HEK293 (cell line): ENCODE measurements around the gene AGBL3.

Experiments used
- ATF2 ChIP-seq: fragments of 450-650 bp; formaldehyde crosslinking; IDR thresholded peaks from 2 replicates; pipeline ENCODE4 v1.5.1; 2016; ENCODE audit warnings: missing biosample characterization, missing genetic modification characterization, low read depth
- KLF17 ChIP-seq: fragments of 450-650 bp; formaldehyde crosslinking; IDR thresholded peaks from 2 replicates; pipeline ENCODE4 v1.5.1; 2016; ENCODE audit warnings: missing biosample characterization, missing genetic modification characterization
- REPIN1 ChIP-seq: fragments of 450-650 bp; formaldehyde crosslinking; IDR thresholded peaks from 2 replicates; pipeline ENCODE4 v1.5.1; 2017; ENCODE audit warnings: missing biosample characterization, missing genetic modification characterization, low read depth
- SCRT2 ChIP-seq: fragments of 450-650 bp; formaldehyde crosslinking; IDR thresholded peaks from 2 replicates; pipeline ENCODE4 v1.5.1; 2016; ENCODE audit warnings: missing biosample characterization, missing genetic modification characterization
- SP2 ChIP-seq: fragments of 450-650 bp; formaldehyde crosslinking; IDR thresholded peaks from 2 replicates; pipeline ENCODE4 v1.5.1; 2016; ENCODE audit warnings: missing biosample characterization, missing genetic modification characterization
- ZBTB21 ChIP-seq: fragments of 450-650 bp; formaldehyde crosslinking; IDR thresholded peaks from 2 replicates; pipeline ENCODE4 v1.5.1; 2017; ENCODE audit warnings: missing biosample characterization, missing genetic modification characterization
- ZBTB26 ChIP-seq: fragments of 450-650 bp; formaldehyde crosslinking; optimal IDR thresholded peaks from 2 replicates; pipeline ENCODE3; 2016; ENCODE audit warnings: missing biosample characterization, mild to moderate bottlenecking, missing genetic modification characterization
- ZBTB48 ChIP-seq: fragments of 450-650 bp; formaldehyde crosslinking; IDR thresholded peaks from 2 replicates; pipeline ENCODE4 v1.5.1; 2016; ENCODE audit warnings: missing biosample characterization, missing genetic modification characterization
- ZNF121 ChIP-seq: fragments of 450-650 bp; formaldehyde crosslinking; IDR thresholded peaks from 2 replicates; pipeline ENCODE4 v1.5.1; 2016; ENCODE audit warnings: missing biosample characterization, missing genetic modification characterization
- ZNF148 ChIP-seq: fragments of 450-650 bp; formaldehyde crosslinking; IDR thresholded peaks from 2 replicates; pipeline ENCODE4 v1.5.0; 2017; ENCODE audit warnings: missing biosample characterization, missing genetic modification characterization, borderline replicate concordance
- ZNF202 ChIP-seq: fragments of 450-650 bp; formaldehyde crosslinking; IDR thresholded peaks from 2 replicates; pipeline ENCODE4 v1.5.1; 2016; ENCODE audit warnings: missing biosample characterization, missing genetic modification characterization, borderline replicate concordance
- ZNF221 ChIP-seq: fragments of 450-650 bp; formaldehyde crosslinking; IDR thresholded peaks from 2 replicates; pipeline ENCODE4 v1.5.1; 2017; ENCODE audit warnings: missing biosample characterization, missing genetic modification characterization, borderline replicate concordance
- ZNF324 ChIP-seq: fragments of 450-650 bp; formaldehyde crosslinking; IDR thresholded peaks from 2 replicates; pipeline ENCODE4 v1.5.1; 2016; ENCODE audit warnings: missing biosample characterization, missing genetic modification characterization
- ZNF354C ChIP-seq: fragments of 450-650 bp; formaldehyde crosslinking; IDR thresholded peaks from 2 replicates; pipeline ENCODE4 v1.5.1; 2016; ENCODE audit warnings: missing biosample characterization, missing genetic modification characterization, low read depth, borderline replicate concordance
- ZNF366 ChIP-seq: fragments of 450-650 bp; formaldehyde crosslinking; conservative IDR thresholded peaks from 2 replicates; pipeline ENCODE4 v1.5.1; 2016; ENCODE audit warnings: missing biosample characterization, missing genetic modification characterization
- ZNF37A ChIP-seq: fragments of 450-650 bp; IDR thresholded peaks from 2 replicates; pipeline ENCODE4 v1.5.1; 2018; ENCODE audit warnings: missing biosample characterization, missing genetic modification characterization
- ZNF548 ChIP-seq: fragments of 450-650 bp; formaldehyde crosslinking; IDR thresholded peaks from 2 replicates; pipeline ENCODE4 v1.5.1; 2016; ENCODE audit warnings: missing biosample characterization, missing genetic modification characterization
- ZNF610 ChIP-seq: fragments of 450-650 bp; formaldehyde crosslinking; IDR thresholded peaks from 2 replicates; pipeline ENCODE4 v1.5.1; 2016; ENCODE audit warnings: missing biosample characterization, missing genetic modification characterization, borderline replicate concordance
- ZNF621 ChIP-seq: fragments of 450-650 bp; formaldehyde crosslinking; IDR thresholded peaks from 2 replicates; pipeline ENCODE4 v1.5.1; 2017; ENCODE audit warnings: missing biosample characterization, missing genetic modification characterization
- ZNF777 ChIP-seq: fragments of 450-650 bp; formaldehyde crosslinking; IDR thresholded peaks from 2 replicates; pipeline ENCODE4 v1.5.1; 2017; ENCODE audit warnings: missing biosample characterization, missing genetic modification characterization, borderline replicate concordance
- ZSCAN4 ChIP-seq: fragments of 450-650 bp; formaldehyde crosslinking; IDR thresholded peaks from 2 replicates; pipeline ENCODE4 v1.5.1; 2017; ENCODE audit warnings: missing biosample characterization, missing genetic modification characterization

AGBL3 gene

GRCh38 chr7:134986363-134987251, at the start of gene AGBL3 (continued):
- TF ChIP-seq ZBTB26 (tag by site-specific recombination) (peak; percentile 92), ZNF221 (tag by site-specific recombination) (peak; percentile 55; the same call in 1 of the 2 replicates), ZSCAN4 (tag by site-specific recombination) (peak; percentile 44; the same call in 1 of the 2 replicates), ZNF37A (no peak), ZNF202 (tag by site-specific recombination) (no peak), ZNF777 (tag by site-specific recombination) (0 out of 2 replicates have a peak, but pooled peaks have one; percentile 22), ZNF324 (tag by site-specific recombination) (peak; percentile 73; the same call in 1 of the 2 replicates), ZBTB48 (no peak), ZNF148 (tag by site-specific recombination) (no peak), ZNF366 (tag by site-specific recombination) (peak; percentile 79), ZBTB21 (tag by site-specific recombination) (peak; percentile 56), REPIN1 (peak; percentile 33; the same call in 1 of the 2 replicates), ZNF354C (tag by site-specific recombination) (no peak), ATF2 (no peak), ZNF610 (tag by site-specific recombination) (peak; percentile 7; the same call in 1 of the 2 replicates), SCRT2 (peak; percentile 54), ZNF621 (tag by site-specific recombination) (no peak), KLF17 (tag by site-specific recombination) (peak; percentile 89; the same call in 1 of the 2 replicates), ZNF548 (tag by site-specific recombination) (no peak), ZNF121 (tag by site-specific recombination) (peak; percentile 20; the same call in 1 of the 2 replicates), SP2 (tag by site-specific recombination) (peak; percentile 20; the same call in 1 of the 2 replicates)
